NCI-H2196 (cell line): ENCODE measurements around the gene SPRED3.
"Not testable (repeated sequence)": the region's sequence is repeated elsewhere in the genome, so short reads cannot be mapped to it uniquely, and the experiment has no call there.

Experiments used
- DNase-seq: peaks from one replicate; lab custom pipeline; 2025; ENCODE audit not compliant: unreplicated experiment; lab: John Stamatoyannopoulos, UW

SPRED3 gene

DNA sequence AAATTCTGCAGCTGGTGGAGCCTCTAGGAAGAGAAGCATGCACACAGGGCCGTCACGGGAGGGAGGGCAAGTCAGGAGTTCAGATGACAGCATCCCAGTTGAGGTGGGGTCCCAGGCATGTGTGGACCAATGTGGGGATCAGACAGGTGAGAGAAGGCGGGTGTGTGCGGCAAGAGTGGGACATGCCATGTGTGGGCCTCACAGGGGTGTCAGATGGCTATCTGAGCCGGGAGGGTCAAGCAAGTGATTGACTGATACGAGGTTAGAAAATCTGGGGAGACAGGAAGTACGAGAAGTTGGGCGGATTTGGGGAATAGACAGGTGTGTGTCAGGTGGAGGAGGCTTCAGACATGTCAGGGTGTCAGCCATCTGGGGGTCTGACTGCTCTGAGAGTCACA lies 28.6 kb downstream of the SPRED3 start:
- DNase-seq: no peak

DNA sequence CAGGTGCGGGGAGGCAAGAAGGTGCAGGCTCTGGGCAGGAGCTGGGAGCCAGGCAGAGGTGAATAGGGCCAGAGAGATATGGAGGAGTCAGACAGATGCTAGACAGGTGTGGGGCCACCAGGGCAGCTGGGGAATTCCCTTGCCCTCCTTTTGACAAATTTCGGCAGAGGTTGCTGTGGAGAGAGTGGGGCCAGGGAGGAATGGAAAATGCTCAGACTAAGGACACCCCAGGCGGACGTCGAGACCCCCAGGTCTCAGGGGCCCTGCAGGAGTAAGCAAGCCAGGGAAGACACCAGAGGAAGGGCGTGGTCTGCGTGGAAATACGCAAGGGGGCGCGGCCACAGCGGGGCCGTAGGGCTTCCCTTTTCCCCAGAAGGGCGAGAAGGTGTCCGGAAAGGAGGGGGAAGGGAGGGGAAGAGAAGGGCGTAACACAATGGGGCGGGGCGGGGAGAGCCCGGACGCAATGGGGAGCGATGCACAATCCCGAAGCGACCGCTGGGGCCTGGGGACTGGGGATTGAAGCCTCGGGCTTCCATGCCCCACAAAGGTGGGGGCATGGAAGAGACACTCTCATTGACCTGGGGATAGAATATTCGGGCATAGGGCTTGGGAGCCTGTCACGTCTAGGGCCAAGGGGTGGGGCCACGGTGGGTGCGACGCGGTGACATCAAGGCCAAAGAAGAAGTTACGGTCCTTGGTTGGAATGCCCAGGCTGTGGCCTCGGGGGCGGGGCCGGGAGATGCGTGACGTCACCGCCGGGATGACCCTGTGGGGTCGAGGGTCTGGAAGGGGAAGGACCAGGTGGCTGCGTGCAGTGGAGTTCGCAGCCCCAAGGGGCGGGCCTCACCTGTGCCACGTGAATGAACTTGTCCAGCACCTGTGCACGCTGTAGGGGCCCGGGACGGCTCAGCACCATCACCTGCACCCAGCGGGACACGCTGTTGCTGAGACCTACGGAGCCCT lies 29.3 kb downstream of the SPRED3 start:
- no peak for DNase-seq

DNA sequence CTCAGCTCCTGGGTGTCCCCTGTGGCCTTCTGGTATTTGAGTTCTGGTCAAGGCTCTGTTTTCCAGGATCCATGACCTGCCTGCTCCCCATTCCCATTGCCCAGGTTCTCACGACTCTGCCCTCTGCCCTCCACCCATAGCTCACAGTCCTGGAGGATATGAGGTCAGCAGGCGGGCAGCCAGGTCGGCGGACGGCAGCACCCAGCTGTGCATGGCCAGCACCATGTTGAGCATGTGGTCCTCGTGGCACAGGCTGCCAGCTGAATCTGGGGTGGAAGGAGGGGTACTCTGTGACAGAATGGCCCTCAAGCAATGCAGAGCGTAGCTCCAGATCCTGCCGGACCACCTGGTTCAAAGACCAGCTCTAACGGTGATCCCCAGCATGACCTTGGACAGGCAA lies 32.4 kb downstream of the SPRED3 start:
- no peak for DNase-seq

DNA sequence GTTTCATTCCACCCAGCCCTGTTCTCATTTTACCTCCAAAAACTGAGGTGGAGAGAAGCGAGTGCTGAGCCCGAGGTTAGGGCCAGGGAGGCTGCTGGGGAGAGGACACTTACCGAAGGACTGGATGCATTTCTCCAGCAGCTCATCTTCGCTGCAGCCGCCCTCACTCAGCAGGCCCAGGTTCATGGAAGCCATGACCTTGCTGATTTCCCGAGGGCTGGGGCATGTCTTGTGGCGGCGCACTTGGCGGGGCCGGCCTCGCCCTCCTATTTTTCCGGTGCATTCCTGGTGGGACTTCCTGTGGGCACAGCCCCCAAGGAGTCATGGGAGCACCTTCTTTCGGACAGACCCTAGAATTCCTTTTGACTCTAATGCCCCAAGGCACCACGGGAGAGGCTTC lies 33.4 kb downstream of the SPRED3 start:
- DNase-seq: no peak

DNA sequence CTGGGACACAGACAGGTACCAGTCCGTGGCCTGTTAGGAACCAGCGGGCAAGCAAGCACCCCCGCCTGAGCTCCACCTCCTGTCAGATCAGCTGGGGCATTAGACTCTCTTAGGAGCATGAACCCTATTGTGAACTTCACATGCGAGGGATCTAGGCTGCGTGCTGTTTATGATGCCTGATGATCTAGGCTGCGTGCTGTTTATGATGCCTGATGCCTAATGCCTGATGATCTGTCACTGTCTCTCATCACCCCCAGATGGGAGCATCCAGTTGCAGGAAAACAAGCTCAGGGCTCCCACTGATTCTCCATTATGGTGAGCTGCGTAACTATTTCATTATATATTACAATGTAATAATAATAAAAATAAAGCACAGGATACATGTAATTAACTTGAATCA lies 33.9 kb downstream of the SPRED3 start:
- no peak for DNase-seq

DNA sequence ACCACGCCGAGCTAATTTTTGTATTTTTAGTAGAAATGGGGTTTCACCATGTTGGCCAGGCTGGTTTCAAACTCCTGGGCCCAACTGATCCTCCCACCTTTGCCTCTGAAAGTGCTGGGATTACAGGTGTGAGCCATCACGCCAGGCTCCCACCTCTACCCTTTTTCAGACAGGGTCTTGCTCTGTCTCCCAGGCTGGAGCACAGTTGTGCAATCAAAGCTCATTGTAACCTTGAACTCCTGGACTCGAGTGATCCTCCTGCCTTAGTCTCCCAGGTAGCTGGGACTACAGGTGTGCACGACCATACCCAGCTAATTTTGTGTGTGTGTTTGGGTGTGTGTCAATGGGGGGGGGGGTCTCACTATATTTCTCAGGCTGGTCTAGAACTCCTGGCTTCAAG lies 35.8 kb downstream of the SPRED3 start:
- no peak for DNase-seq

DNA sequence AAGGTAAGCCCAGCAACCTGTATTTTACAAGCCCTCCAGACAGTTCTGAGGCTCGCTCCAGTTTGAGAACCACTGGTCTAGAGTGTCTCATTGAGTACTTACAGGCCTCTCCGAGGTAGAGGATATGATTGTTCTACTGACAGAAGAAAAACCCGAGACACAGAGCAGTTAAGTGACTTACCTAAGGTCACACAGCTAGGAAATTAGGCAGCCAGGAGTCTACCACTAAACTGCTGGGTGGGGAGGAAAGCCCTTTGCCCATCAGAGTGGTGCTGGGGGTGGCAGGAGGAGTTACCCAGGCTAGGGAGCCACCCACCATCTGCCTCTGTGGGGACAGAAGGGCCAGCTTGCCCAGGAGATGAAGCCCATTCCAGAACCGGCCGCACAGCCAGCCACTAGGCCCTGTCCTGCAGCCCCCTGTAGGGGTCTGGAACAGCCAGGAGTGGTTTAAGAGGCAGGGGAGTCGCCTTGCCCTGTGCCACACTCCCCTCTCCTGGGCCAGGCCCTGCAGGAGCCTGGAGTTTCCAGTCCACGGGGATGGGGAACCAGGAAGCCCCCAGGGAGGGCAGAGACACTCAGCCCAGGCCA lies 36.8 kb downstream of the SPRED3 start:
- no peak for DNase-seq

DNA sequence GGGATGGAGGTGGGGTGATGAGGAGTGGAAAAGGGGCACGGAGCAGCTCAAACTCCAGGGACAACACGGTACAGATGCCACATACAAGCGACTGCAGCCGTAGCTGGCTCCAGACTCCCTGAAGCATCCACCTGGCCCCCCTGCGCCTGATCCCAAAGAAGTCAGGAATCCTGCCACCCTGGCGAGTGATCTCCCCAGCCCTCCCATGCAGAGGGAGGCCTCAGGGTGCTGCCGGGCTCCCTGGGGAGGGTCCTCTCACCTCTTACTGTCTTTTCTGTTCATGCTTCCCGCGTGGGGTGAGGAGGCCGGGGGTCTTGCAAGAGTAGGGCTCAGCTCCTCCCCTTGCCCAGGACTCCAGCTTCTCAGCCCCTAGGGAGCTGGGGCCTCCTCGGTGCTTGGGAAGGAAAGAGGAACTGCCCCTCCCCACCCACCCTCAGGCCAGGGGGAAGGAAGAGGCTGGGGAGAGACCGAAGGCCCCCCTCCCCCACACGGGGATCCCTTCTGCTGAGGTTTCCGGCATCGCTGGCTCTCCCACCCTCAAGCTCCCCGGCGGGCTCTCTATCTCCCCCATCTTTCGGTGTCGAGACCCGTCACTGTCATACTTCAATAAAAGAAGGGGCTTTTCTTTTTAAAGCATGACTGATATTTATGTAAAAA lies 37.4 kb downstream of the SPRED3 start, which contains the start of gene RASGRP4:
RASGRP4 (minus strand) TSS at position 410 of the 657 bp plus-strand sequence; CDS start at position 282, 128 bp downstream.
- DNase-seq: no peak

DNA sequence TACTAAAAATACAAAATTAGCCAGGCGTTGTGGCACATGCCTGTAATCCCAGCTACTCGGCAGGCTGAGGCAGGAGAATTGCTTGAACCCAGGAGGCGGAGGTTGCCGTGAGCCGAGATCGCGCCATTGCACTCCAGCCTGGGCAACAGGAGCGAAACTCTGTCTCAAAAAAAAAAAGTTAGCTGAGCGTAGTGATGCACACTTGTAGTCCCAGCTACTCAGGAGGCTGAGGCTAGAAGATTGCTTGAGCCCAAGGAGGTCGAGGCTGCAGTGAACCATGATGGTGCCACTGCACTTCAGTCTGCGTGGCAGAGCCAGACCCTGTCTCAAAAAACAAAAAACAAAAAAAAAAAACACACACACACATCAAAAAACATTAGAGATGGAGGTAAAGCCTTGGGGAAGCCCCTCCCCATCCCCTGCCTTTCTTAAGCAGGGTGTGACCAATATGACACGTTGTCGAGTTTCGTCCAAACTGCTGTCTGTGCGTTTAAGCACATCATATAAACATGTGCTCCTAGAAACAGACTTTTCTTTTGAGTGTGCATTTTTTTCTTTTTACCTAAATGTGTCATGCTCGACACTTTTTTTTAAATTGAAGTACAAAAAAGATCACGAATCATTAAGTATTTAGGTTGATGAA lies 38.7 kb downstream of the SPRED3 start:
- DNase-seq: not testable (repeated sequence)

DNA sequence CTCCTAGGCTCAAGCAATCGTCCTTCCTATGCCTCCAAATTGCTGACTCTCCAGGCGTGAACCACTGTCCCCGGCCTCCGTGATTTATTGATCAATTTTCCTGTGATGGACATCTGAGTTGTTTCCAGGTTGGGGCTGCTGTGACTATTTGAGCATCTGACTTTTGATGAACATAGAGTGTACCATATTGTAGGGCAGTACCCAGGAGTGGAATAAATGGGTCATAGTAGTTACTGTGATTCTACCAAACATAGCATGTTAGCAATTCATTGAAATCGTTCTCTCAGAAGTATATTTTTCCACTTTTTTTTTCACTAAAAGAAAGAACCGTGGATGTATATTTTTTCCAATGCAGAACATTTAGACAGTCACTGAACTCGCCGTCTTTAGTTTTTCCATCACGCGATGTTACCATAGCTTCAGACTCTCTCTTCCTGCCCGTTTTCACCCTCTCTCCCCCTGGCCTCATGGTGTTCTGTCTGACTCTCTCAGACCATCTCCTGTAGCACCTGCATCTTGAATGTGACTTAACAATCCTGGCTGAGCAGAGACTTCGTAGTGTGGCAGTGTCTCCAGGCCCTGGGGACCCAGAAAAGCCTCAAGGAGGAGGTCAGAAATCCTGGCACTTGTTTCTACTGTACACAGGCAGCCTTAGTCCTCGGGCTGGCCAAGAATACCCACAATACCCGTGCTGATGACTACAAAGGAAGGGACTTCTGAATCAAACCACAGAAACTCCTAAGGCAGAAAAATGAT lies 40.7 kb downstream of the SPRED3 start:
- DNase-seq: no peak

DNA sequence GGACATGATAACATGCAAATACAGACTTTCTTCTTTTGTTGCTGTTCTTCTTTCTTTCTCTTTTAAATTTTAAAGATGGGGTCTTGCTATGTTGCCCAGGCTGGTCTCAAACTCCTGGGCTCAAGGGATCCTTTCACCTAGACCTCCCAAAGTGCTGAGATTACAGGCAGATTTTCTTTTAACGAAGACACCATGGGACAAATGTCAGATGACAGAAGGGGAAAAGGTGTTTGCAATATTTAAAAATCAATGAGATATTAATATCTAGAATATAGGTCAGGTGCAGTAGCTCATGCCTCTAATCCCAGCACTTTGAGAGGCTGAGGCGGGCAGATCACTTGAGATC lies 41.3 kb downstream of the SPRED3 start:
- no peak for DNase-seq

DNA sequence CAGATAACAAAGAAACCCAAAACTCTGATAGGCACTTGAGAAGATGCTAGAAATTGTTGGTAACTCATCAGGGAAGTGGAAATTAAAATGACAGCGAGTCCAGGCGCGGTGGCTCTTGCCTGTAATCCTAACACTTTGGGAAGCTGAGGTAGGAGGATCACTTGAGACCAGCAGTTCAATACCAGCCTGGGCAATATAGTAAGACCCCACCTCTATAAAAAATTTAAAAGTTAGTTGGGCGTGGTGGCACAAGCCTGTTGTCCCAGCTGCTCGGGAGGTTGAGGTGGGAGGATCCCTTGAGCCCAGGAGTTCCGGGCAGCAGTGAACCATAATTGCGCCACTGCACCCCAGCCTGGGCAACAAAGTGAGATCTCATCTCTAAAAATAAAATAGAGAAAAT lies 42.4 kb downstream of the SPRED3 start:
- no peak for DNase-seq

DNA sequence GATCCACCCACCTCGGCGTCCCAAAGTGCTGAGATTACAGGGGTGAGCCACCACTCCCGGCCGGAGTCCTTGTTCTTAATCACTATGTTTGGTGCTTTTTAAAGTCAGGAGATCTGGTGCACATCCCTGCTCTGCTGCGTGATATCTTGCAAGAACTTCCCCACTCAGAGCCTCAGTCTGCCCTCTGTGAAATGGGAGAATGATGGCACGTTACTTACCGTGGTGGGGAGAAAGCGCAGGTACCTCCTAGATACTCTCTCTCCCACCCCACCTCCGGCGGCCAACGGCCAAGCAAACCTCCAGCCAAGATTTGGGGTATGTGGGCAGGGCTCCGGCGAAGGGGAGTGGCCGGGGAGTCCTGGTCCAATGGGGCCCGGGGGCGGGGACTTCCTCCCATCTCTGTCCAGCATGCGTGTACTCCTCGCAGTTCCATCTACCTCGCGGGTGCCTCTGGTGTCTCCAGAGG lies 44.8 kb downstream of the SPRED3 start, which contains the start of gene RYR1:
RYR1 (plus strand) TSS at position 424 of the 466 bp plus-strand sequence. CDS start 139 bp downstream, outside the sequence.
- DNase-seq: peak; percentile 7

DNA sequence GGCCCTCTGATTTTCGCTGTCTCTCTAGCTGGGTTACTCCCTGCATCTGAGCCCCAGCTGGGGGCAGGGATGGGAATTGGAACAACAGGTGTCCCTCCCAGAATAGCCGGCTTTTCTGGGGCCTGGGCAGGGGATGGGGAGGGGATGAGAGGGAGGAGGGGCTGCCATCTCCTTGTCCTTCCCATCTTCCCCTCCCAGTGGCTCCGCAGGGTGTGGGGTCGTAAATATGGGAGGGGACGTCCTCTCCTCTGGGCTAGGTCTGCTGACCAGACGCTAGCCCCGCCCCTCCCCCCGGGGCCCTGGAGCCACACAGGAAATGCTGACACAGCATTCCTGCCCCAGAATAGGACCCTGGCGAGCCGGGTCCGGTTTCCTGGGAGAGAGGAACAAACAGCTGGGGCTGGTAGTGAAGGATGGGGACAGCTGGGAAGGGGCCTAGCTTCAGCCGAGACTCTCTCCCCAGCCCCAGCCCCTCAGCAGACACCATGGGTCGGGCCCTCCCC lies 46.1 kb downstream of the SPRED3 start:
- no peak for DNase-seq

DNA sequence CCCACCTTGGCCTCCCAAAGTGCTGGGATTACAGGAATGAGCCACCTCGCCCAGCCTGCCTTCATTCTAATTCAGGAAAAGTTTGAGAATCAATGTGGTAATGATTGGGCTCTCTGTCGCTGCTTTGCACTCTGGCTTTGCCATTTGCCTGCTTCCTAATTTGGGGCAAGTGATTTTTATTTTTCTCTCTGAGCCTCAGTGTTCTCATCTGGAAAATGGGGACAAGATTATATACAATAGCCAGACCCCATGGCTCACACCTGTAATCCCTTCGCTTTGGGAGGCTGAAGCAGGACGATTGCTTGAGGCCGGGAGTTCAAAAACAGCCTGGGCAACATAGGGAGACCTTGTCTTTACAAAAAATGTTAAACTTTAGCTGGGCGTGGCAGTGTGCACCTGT lies 48.8 kb downstream of the SPRED3 start:
- no peak for DNase-seq

DNA sequence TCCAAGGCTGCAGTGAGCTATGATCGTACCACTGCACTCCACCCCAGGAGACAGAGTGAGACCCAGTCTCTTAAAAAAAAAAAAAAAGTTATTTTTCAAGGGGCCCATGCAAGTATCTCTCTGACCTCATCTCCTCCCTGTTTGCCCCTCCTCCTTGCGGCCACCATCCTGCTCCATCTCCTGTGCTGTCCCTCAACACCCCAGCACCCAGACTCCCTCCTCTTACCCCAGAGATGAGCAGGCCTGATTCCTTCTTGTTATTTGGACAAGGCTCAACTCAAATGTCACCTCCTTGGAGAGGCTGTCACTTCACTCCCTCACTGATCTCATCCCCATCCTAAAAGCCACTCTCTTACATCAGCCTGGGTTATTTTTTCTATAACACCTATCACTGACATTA lies 49.4 kb downstream of the SPRED3 start:
- DNase-seq: no peak

DNA sequence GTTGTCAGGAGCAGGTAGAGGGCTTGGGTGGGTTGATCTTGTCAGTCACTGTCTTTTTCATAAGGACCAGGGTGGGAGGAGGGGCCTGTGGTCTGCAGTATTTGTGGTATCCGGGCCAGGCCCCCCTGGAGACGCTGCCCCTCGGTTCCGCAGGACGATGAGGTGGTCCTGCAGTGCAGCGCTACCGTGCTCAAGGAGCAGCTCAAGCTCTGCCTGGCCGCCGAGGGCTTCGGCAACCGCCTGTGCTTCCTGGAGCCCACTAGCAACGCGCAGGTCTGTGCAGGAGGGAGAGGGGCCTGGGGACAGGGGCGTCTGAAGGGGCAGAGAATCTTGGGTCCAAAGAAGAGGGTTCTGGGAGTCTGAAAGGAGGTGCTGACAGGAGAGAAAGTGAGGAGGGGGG lies 52.1 kb downstream of the SPRED3 start:
- DNase-seq: no peak

DNA sequence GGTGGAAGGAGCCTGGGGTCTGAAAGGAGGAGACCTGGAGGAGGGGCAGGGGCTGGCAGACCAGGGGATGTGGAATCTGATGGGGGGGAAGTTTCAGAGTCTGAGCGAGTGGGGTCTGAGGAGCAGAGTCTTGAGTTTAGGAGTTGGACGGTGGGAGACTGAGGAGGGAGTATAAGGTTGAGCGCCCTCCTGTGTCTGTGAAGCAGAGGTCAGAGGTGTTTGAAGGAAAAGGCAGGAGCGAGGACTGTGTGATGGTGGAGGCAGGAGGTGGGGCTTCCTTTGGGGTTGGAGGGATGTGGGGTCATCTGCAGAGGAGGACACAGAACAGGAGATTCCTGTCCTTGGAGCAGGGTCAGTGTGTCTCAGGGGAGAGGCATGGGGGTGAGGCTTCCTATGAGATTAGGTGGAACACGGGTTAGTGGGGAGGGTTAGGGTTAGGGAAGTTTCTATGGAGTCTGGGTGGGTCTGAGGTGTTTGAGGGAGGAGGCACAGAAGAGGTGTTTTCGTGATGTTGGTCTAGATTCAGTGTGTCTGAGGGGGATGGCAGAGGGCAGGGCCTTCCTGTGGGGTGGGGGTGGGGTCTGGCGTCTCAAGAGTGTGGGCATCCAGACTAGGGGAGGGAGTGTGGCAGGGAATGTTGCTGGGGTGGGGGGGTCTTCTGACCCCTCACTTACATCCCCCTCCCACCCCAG lies 53.3 kb downstream of the SPRED3 start:
- no peak for DNase-seq

DNA sequence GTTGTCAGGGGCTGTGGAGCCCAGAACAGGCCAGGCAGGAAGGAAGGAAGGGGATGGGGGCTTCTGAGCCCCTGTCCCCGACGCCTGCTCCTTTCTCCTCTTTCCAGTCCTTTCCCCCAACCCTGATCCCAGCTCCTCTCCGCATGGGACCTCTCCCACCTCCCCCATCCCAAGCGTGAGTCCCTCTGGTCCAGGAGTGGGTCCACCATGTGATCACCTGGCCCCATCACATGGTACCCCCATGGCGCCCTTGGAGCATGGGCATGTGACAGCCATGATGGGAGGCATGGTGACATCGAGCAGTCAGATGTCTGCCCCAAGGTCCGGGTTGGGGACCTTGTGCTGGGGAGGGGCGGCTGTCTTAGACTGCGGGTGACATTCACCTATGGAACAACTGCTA lies 54.2 kb downstream of the SPRED3 start:
- no peak for DNase-seq
